BE2C (cell line): Measurements from ENCODE around the gene RSPRY1.

Experiments used
- DNase-seq: peaks from one replicate; pipeline ENCODE4 v3.0.0-alpha.2; 2020
- H3K27me3 ChIP-seq: fragments of 250-450 bp; sonication (Bioruptor Pico); 2 replicates; pipeline ENCODE4 v1.5.1; 2020; ENCODE audit warnings: mild to moderate bottlenecking
- H3K36me3 ChIP-seq: fragments of 250-450 bp; sonication (Bioruptor Pico); 2 replicates; pipeline ENCODE4 v1.5.1; 2020; ENCODE audit warnings: mild to moderate bottlenecking
- H3K4me1 ChIP-seq: fragments of 250-450 bp; sonication (Bioruptor Pico); 2 replicates; pipeline ENCODE4 v1.5.1; 2020
- H3K4me3 ChIP-seq: 2 replicates; pipeline ENCODE4 v1.5.1; 2011; ENCODE audit warnings: low read depth, low read length
- H3K9me3 ChIP-seq: fragments of 250-450 bp; sonication (Bioruptor Pico); 2 replicates; pipeline ENCODE4 v1.5.1; 2020
- CTCF ChIP-seq: IDR thresholded peaks from 2 replicates; pipeline ENCODE4 v1.5.1; 2012; ENCODE audit warnings: mild to moderate bottlenecking, low read depth, low read length

The RSPRY1 gene

GRCh38 chr16:57261806-57262205 is 75.7 kb downstream of the RSPRY1 start:
- no peaks in the 10 kb centered on the region for H3K27me3 ChIP-seq
- TF ChIP-seq CTCF: no peak
- no peak overlapping the region for H3K4me3 ChIP-seq
- no peaks in the 10 kb centered on the region for H3K36me3 ChIP-seq
- peaks cover 7% of the 10 kb centered on the region for H3K4me1 ChIP-seq
- no peaks in the 10 kb centered on the region for H3K9me3 ChIP-seq
- no peak for DNase-seq

GRCh38 chr16:57262841-57263540 is 76.9 kb downstream of the RSPRY1 start:
- TF ChIP-seq CTCF: no peak
- H3K9me3 ChIP-seq: no peaks in the 10 kb centered on the region
- no peak for DNase-seq
- H3K4me1 ChIP-seq: peaks cover 10% of the 10 kb centered on the region
- H3K4me3 ChIP-seq: no peak overlapping the region
- H3K36me3 ChIP-seq: no peaks in the 10 kb centered on the region
- H3K27me3 ChIP-seq: no peaks in the 10 kb centered on the region

GRCh38 chr16:57263541-57264351 is 77.6 kb downstream of the RSPRY1 start:
- Histone ChIP-seq H3K4me1 (peaks cover 13% of the 10 kb centered on the region), H3K36me3 (no peaks in the 10 kb centered on the region), H3K9me3 (no peaks in the 10 kb centered on the region), H3K4me3 (no peak overlapping the region), H3K27me3 (no peaks in the 10 kb centered on the region)
- no peak for DNase-seq
- no peak for TF ChIP-seq CTCF

GRCh38 chr16:57264381-57264780 is 78.3 kb downstream of the RSPRY1 start:
- TF ChIP-seq CTCF: no peak
- no peak overlapping the region for H3K4me3 ChIP-seq
- H3K9me3 ChIP-seq: no peaks in the 10 kb centered on the region
- H3K36me3 ChIP-seq: no peaks in the 10 kb centered on the region
- no peak for DNase-seq
- no peaks in the 10 kb centered on the region for H3K27me3 ChIP-seq
- peaks cover 19% of the 10 kb centered on the region for H3K4me1 ChIP-seq

- Histone ChIP-seq H3K4me1 (peaks cover 20% of the 10 kb centered on the region), H3K9me3 (no peaks in the 10 kb centered on the region), H3K36me3 (no peaks in the 10 kb centered on the region), H3K4me3 (no peak overlapping the region), H3K27me3 (no peaks in the 10 kb centered on the region)
- TF ChIP-seq CTCF: no peak
- DNase-seq: no peak
Observed at GRCh38 chr16:57264950-57265371, 78.8 kb downstream of the RSPRY1 start.
